SJCRH30 (cell line): Measurements from ENCODE around the gene TMEM154. TPM values are rescaled to one million over a fixed set of nuclear protein-coding genes. Genes with fewer than 3 reads are reported as not detected.

Experiments used
- DNase-seq, 2 experiments: peaks; one replicate each; pipeline ENCODE4 v3.0.0-alpha.2; 2015 to 2020
- H3K27ac ChIP-seq: fragments of 250-450 bp; sonication (Bioruptor Pico); 2 replicates; pipeline ENCODE4 v1.5.1; 2020; ENCODE audit warnings: mild to moderate bottlenecking, moderate library complexity
- H3K27me3 ChIP-seq: fragments of 250-450 bp; sonication (Bioruptor Pico); 2 replicates; pipeline ENCODE4 v1.5.1; 2020; ENCODE audit warnings: mild to moderate bottlenecking, moderate library complexity
- H3K36me3 ChIP-seq: fragments of 250-450 bp; sonication (Bioruptor Pico); 2 replicates; pipeline ENCODE4 v1.5.1; 2020; ENCODE audit warnings: mild to moderate bottlenecking, moderate library complexity
- H3K4me1 ChIP-seq: fragments of 250-450 bp; sonication (Bioruptor Pico); 2 replicates; pipeline ENCODE4 v1.5.1; 2020; ENCODE audit warnings: mild to moderate bottlenecking, moderate library complexity
- H3K4me3 ChIP-seq: fragments of 250-450 bp; sonication (Bioruptor Pico); 2 replicates; pipeline ENCODE4 v1.5.1; 2020; ENCODE audit warnings: mild to moderate bottlenecking, moderate library complexity
- H3K9me3 ChIP-seq: fragments of 250-450 bp; sonication (Bioruptor Pico); replicated peaks from 2 replicates; pipeline ENCODE4 v1.5.1; 2020; ENCODE audit warnings: mild to moderate bottlenecking, moderate library complexity
- total RNA-seq: library from RNA; depleted of rRNA; stranded (reverse); fragments of >200 nt; shearing (Covaris generic); gene quantifications from 2 replicates; pipeline ENCODE4 v1.2.3, GENCODE V29; 2014; rRNA removed

The TMEM154 gene, protein sequence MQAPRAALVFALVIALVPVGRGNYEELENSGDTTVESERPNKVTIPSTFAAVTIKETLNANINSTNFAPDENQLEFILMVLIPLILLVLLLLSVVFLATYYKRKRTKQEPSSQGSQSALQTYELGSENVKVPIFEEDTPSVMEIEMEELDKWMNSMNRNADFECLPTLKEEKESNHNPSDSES
- 0.08 and 0.33 TPM in 2 replicates for total RNA-seq

DNA sequence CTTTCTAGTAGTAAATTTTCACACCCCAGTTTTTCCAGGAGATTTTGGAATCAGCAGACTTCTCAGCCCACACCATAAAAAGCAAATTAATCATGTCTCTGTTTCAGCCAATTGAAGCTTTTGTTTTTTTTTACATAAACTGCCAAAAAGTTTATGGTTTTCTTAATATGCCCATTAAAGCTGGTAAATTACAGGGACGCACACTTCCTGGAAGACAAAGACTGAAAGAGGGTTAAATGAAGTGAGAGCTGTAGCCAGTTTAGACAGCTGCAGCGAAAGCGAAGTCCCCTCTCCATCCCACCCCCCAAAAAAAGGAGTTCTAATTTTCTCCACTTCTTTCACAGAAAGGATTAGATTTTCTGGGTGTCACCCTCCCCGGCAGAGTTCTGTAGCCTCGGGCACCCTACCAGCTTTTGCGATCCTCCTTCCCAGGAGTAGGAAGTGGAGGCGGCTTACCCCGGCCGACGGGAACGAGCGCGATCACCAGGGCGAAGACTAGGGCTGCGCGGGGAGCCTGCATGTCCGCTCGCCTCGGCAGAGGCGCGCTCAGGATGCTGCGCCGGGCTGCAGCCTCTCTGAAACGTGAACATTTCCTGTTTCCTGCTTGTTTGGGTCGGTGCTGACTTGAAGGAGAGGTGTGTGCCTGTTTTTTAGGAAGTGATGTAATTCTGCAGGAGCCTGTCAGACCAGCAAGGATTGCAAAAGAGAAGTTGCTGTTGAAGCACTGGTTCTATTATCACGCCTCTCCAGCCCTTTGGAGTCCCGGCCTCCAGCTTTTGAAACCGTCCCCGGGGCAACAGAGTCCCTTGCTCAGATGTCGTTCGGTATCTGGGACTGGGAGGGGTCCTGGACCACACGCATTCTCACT, at the start of gene TMEM154:
TMEM154 (minus strand) TSS at position 584 of the 868 bp plus-strand sequence; CDS start at position 520, 64 bp downstream.
- H3K27ac ChIP-seq: no peak within 1 kb of the TSS
- no peaks in the 10 kb centered on the region for H3K4me1 ChIP-seq
- DNase-seq: peak; percentile 53 to 65
- no peaks in the 10 kb centered on the region for H3K27me3 ChIP-seq
- no peaks in the 10 kb centered on the region for H3K9me3 ChIP-seq
- H3K4me3 ChIP-seq: peak within 1 kb of the TSS; percentile 58
- H3K36me3 ChIP-seq: no peaks in the 10 kb centered on the region

DNA sequence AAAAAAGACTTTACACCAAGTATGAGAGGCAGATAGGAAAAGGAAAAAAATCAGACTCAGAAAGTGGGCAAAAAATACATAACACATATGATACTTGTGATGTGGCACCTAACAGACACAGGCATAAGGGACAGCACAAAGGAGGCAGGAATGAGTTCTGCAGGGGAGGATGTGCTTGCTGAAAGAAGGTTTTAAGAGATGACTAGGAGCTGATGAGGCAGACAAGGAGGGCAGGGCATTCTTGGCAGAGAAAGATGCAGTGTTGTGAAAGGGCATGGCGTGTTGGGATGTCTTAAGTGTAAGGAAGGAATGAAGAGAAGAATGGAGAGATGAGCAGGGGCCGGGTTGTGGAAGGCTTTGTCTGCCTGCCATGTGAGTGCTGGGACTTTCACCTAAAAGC, 49.7 kb upstream of the TMEM154 start:
- no peak overlapping the region for H3K27ac ChIP-seq
- no peaks in the 10 kb centered on the region for H3K27me3 ChIP-seq
- H3K36me3 ChIP-seq: no peaks in the 10 kb centered on the region
- H3K4me1 ChIP-seq: no peaks in the 10 kb centered on the region
- no peaks in the 10 kb centered on the region for H3K9me3 ChIP-seq
- DNase-seq: no peak
- no peak overlapping the region for H3K4me3 ChIP-seq

DNA sequence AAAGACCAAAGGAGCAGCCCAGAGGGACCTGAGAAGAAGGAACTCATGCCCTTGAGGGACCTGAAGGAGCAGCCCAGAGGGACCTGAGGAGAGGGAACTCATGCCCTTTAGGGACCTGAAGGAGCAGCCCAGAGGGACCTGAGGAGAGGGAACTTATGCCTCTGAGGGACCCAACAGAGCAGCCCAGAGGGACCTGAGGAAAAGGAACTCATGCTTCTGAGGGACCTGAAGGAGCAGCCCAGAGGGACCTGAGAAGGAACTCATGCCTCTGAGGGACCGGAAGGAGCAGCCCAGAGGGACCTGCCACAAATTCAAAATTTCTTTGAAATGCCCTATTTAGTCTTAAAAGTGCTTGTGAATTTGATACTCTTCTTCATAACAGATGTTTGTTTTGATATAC, 48.5 kb upstream of the TMEM154 start:
- Histone ChIP-seq H3K36me3 (no peaks in the 10 kb centered on the region), H3K9me3 (no peaks in the 10 kb centered on the region), H3K4me3 (no peak overlapping the region), H3K4me1 (no peaks in the 10 kb centered on the region), H3K27me3 (no peaks in the 10 kb centered on the region), H3K27ac (no peak overlapping the region)
- DNase-seq: no peak

DNA sequence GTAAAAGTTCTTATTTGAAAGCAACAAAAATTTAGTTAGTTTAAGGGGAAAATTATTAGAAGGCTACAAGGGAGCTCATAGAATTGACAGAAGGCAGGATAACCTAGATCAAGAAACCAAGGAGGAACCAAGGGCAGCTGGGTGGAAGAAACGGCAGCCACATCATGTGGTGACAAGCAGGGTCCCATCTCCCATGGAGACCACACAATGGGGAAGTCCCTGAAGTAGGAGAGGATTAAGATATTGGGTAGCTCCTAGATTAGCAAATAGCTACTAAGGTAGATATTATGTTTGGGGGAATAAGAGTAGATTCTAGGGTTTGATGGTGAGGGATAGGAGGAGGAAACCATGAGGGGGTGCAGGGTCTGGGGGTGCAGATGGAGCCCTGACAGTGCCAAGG, 48.0 kb upstream of the TMEM154 start:
- H3K27ac ChIP-seq: no peak overlapping the region
- H3K27me3 ChIP-seq: no peaks in the 10 kb centered on the region
- no peak for DNase-seq
- no peak overlapping the region for H3K4me3 ChIP-seq
- no peaks in the 10 kb centered on the region for H3K4me1 ChIP-seq
- H3K9me3 ChIP-seq: no peaks in the 10 kb centered on the region
- no peaks in the 10 kb centered on the region for H3K36me3 ChIP-seq

DNA sequence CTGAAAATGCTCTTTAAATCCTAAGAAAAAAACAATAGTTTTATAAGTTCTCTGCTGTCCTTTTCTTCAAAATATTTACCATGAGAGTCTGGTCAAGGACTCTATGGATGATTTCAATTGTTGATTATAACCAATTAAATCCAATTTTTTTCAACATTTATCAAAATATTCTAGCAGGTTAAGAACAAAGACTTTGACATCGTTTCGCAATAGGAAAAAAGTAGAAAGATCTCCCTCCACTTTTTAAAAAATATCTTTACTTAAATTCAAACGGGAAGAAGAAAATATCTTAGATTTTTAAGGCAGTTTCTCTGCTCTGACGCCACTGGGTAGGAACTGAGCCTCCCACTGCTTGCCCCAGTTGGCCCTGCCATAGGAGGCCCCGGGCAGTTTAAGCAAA, 44.7 kb upstream of the TMEM154 start:
- Histone ChIP-seq H3K4me3 (no peak overlapping the region), H3K9me3 (no peaks in the 10 kb centered on the region), H3K36me3 (no peaks in the 10 kb centered on the region), H3K4me1 (no peaks in the 10 kb centered on the region), H3K27me3 (no peaks in the 10 kb centered on the region), H3K27ac (no peak overlapping the region)
- no peak for DNase-seq

DNA sequence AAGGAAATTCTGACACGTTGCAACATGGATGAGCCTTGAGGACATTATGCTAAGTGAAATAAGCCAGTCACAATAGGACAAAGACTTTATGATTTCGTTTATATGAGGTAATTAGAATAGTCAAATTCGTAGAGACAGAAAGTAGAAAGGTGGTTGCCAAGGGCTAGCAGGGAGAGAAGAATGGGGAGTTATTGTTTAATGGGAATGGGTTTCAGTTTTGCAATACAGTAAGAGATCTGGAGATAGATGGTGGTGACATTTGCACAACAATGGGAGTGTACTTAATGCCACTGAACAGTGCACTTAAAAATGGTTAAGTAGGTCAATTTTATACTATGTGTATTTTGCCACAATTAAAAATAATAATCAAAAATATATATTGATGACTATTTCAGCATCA, 43.4 kb upstream of the TMEM154 start:
- Histone ChIP-seq H3K36me3 (no peaks in the 10 kb centered on the region), H3K27ac (no peak overlapping the region), H3K4me3 (no peak overlapping the region), H3K9me3 (no peaks in the 10 kb centered on the region), H3K4me1 (no peaks in the 10 kb centered on the region), H3K27me3 (no peaks in the 10 kb centered on the region)
- DNase-seq: no peak

DNA sequence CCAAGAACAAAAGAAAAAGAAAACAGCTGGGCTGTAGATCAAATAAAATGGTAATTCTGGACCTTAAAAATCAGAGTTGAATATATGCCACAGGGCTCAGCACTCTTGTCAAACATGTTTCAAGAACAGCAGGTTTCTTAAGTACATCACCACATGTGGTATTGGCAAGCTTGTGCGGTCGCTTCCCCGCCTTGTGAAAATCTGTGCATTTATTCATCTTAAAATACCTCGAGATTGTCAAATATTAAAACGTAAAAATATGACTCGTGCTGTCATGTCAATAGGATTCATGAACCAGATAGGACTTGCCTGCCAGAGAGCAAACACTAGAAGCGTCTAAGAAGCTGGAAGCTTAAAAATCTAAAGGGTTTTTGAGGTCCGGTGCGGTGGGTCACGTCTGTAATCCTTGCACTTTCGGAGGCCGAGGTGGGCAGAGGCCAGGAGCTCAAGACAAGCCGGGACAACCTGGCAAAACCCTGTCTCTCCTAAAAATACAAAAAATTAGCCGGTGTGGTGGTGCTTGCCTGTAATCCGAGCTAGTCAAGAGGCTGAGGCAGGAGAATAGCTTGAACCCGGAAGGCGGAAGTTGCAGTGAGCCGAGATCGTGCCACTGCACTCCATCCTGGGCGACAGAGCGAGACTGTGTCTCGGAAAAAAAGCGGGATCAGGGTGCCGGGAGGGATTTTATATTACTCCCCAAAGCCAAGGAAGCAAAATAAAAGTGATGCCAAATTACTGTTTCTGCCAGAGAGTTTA, 40.2 kb upstream of the TMEM154 start:
- Histone ChIP-seq H3K4me1 (no peaks in the 10 kb centered on the region), H3K27me3 (no peaks in the 10 kb centered on the region), H3K36me3 (no peaks in the 10 kb centered on the region), H3K9me3 (no peaks in the 10 kb centered on the region), H3K4me3 (peak overlapping the region; percentile 41), H3K27ac (no peak overlapping the region)
- DNase-seq: no peak

DNA sequence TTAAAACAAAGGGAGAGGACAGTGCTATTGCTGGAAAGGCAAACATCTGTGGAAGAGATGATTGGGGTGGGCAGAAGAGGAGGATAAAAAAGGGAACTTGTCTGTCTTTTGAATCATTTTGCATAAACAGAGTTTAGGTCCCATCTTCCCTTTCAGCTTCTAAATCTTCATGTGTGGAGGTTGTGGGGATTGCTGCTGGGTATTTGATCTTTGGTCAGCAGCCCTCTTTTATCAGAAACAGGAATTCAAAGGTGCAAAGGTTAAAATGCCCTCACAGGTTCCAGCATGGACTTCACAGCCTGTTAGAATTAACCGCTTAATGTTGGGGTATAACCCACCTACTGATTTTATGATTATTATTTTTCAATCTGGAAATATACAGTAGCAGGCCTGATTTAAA, 39.5 kb upstream of the TMEM154 start:
- Histone ChIP-seq H3K4me1 (no peaks in the 10 kb centered on the region), H3K27me3 (no peaks in the 10 kb centered on the region), H3K9me3 (no peaks in the 10 kb centered on the region), H3K36me3 (no peaks in the 10 kb centered on the region), H3K4me3 (no peak overlapping the region), H3K27ac (no peak overlapping the region)
- DNase-seq: no peak

DNA sequence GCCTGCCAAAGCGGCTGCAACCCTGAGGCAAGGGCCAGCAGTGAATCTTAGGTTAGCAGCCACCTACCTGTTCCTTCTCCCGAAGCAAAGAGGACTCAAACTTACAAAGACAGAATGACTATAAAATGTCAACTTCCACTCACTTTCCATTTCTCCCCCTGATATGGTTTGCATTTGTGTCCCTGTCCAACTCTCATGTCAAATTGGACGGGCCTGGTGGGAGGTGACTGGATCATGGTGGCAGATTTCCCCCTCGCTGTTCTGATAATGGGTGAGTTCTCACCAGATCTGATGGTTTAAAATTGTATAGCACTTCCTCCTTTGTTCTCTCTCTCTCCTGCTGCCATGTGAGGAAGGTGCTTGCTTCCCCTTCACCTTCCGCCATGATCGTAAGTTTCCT, 35.3 kb upstream of the TMEM154 start:
- H3K36me3 ChIP-seq: no peaks in the 10 kb centered on the region
- H3K27ac ChIP-seq: no peak overlapping the region
- H3K4me3 ChIP-seq: no peak overlapping the region
- H3K9me3 ChIP-seq: no peaks in the 10 kb centered on the region
- H3K27me3 ChIP-seq: no peaks in the 10 kb centered on the region
- no peak for DNase-seq
- no peaks in the 10 kb centered on the region for H3K4me1 ChIP-seq

DNA sequence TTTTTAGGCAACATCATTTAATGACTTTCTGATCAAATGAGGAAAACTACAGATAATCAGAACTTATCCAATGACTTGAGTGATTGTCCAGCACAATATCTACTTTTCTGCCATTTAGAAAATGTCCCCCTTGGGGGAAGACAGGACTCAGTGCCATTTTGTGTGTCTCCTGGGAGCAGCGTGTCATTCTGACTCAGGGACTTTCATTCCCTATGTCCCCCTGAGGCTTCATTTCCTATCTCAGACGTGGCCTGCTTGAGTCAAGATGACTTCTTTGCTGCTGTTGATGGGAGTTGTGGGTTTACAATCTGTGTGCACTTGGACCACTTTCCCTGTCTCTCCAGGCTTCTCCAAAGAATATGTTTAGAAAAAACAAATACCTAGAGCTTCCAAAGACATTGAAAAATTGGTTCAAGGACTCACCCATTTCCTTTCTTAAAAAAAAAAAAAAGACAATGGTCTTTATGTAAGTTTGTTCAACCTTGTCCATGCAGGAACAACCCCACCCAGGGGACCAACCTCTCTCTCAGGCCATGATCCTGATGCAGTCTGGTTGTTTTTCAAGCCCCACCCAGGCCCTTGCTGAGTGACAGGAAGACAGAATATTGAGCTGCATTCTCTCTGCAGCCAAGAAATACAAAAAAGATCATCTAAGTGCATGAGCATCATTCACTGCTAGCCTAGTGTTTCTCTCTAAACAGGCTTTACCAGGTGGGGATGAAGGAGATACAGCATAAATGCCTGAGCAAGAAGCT, 34.3 kb upstream of the TMEM154 start:
- no peak for DNase-seq
- Histone ChIP-seq H3K4me1 (no peaks in the 10 kb centered on the region), H3K27me3 (no peaks in the 10 kb centered on the region), H3K9me3 (no peaks in the 10 kb centered on the region), H3K36me3 (no peaks in the 10 kb centered on the region), H3K27ac (no peak overlapping the region), H3K4me3 (no peak overlapping the region)

DNA sequence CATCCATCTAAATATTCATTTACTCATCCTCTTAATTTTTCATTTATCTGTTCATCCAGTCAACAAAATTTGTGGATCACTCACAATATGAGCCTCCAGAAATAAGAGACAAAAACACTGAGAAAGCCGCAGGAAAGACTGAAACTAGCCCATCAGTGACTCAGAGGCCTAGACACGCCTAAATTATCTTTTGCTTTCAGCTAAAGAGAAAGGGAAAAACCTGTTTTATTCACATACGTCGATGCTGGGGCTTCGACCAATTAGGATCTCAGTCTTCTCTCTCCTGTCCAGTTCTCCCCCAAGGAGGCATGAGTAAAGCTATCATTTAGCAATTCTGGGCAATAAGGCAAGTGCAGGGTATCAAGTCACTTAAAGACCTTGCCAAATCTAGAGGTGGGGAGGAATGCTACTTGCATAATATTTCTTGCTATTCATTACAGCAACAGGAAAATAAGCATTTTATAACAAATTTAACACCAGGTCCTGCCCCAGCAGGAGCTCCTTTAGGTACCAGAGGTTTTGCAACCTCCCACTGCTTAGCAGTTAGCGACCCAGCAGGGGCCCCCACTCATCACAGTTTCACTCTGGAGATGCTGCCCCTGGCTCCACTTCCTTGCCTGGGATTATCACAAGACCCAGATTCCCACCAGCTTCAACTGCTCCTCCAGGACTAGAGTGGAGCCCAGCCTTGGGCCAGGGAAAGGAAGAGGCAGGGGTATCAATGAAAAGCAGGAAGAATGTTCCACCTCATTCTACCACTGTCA, 30.1 kb upstream of the TMEM154 start:
- Histone ChIP-seq H3K27me3 (no peaks in the 10 kb centered on the region), H3K4me3 (no peak overlapping the region), H3K9me3 (no peaks in the 10 kb centered on the region), H3K4me1 (no peaks in the 10 kb centered on the region), H3K27ac (no peak overlapping the region), H3K36me3 (no peaks in the 10 kb centered on the region)
- DNase-seq: no peak

DNA sequence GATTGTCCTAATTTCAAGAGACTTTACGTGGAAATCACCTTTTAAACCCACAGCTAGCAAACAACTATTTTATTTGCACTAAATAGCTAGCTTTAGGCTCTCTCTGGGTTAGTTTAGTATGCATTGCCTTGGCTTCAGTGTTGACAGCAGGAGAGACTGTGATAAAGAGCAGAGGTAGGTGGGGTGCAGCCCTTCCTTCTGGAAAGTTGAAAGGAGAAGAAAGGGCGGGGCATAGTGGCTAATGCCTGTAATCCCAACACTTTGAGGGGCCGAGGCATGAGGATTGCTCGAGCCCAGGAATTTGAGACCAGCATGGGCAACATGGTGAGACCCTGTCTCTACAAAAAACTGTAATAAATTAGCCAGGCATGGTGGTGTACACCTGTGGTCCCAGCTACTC, 29.0 kb upstream of the TMEM154 start:
- H3K9me3 ChIP-seq: no peaks in the 10 kb centered on the region
- no peaks in the 10 kb centered on the region for H3K36me3 ChIP-seq
- H3K27ac ChIP-seq: no peak overlapping the region
- DNase-seq: no peak
- no peaks in the 10 kb centered on the region for H3K27me3 ChIP-seq
- H3K4me3 ChIP-seq: no peak overlapping the region
- H3K4me1 ChIP-seq: no peaks in the 10 kb centered on the region

DNA sequence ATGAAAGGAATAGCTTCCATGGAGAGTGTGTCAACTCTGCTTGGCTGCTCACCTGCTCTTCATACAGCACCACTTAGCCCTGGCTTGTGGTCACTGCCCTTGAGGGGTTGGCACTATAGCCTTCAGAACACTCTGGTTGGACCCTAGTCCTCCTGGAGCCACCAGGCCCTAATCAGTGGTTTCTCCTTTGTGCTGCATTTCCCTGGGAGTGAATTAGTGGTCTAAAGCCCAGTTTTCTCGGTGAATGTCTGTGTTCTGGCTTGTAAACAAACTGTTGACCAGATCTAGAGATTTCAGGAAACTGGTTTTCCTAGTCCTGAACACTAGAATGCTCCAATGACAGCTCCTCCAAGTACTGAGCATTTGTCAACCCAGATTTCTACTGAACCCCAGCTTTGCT, 28.6 kb upstream of the TMEM154 start:
- Histone ChIP-seq H3K27me3 (no peaks in the 10 kb centered on the region), H3K27ac (no peak overlapping the region), H3K4me1 (no peaks in the 10 kb centered on the region), H3K36me3 (no peaks in the 10 kb centered on the region), H3K9me3 (no peaks in the 10 kb centered on the region), H3K4me3 (no peak overlapping the region)
- no peak for DNase-seq

DNA sequence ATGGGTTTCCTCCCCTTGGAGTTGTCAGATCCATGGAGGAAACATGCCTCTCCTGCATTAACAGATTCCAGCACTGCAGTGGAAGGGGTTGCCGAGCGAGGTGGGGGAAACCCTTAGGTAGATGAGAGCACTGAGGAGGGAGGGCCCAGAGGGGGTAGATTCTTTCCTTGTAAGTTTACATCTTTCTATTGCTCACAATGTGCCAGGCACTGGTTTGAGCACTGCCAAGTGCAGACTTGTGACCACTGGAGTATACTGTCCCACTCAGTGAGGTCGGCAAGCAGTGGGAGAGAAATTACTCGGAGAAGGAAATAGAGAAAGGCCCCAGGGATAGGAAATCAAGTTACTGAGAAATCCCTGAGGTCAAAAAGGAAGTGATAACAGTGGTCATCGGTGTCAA, 27.8 kb upstream of the TMEM154 start:
- DNase-seq: no peak
- Histone ChIP-seq H3K27ac (no peak overlapping the region), H3K4me3 (no peak overlapping the region), H3K9me3 (no peaks in the 10 kb centered on the region), H3K27me3 (no peaks in the 10 kb centered on the region), H3K4me1 (no peaks in the 10 kb centered on the region), H3K36me3 (no peaks in the 10 kb centered on the region)
